ENCODE results near the gene RAD51B.

- TF ChIP-seq ZNF274 (IDR thresholded peaks at IDR 0.05; ENCODE audit: low read depth, low read length) = no peak
- TF ChIP-seq SUZ12 (IDR thresholded peaks at IDR 0.05; ENCODE audit: extremely low read depth, insufficient read depth, insufficient read length) = no peak
Observed at GRCh38 chr14:68510201-68511128, 690.9 kb downstream of the RAD51B start.
